T1000 (cell line): ENCODE results near the gene RBBP8.
"Not testable (repeated sequence)": the region's sequence is repeated elsewhere in the genome, so short reads cannot be mapped to it uniquely, and the experiment has no call there.

Experiments
- DNase-seq: peaks from one replicate; lab custom pipeline; 2025; ENCODE audit warnings: mixed read lengths; lab: John Stamatoyannopoulos, UW

The RBBP8 gene

GRCh38 chr18:22943847-22944246 lies 10.7 kb downstream of the RBBP8 start:
- DNase-seq: no peak

GRCh38 chr18:22946217-22946616 lies 13.1 kb downstream of the RBBP8 start:
- no peak for DNase-seq

- DNase-seq: no peak
Observed at GRCh38 chr18:22946846-22947245, 13.7 kb downstream of the RBBP8 start.

GRCh38 chr18:22951823-22952222 lies 18.7 kb downstream of the RBBP8 start:
- DNase-seq: no peak

GRCh38 chr18:22952525-22952924 lies 19.4 kb downstream of the RBBP8 start:
- DNase-seq: no peak

- DNase-seq: not testable (repeated sequence)
Observed at GRCh38 chr18:22953982-22954381, 20.9 kb downstream of the RBBP8 start.

- no peak for DNase-seq
Observed at GRCh38 chr18:22956226-22956625, 23.1 kb downstream of the RBBP8 start.

- no peak for DNase-seq
Observed at GRCh38 chr18:22961156-22961555, 28.0 kb downstream of the RBBP8 start.

- DNase-seq: no peak
Observed at GRCh38 chr18:22962004-22962403, 28.9 kb downstream of the RBBP8 start.

GRCh38 chr18:22964116-22964515 lies 31.0 kb downstream of the RBBP8 start:
- no peak for DNase-seq

GRCh38 chr18:22964722-22965121 lies 31.6 kb downstream of the RBBP8 start:
- no peak for DNase-seq

GRCh38 chr18:22971038-22971437 lies 37.9 kb downstream of the RBBP8 start:
- no peak for DNase-seq

GRCh38 chr18:22974001-22974400 lies 40.9 kb downstream of the RBBP8 start:
- no peak for DNase-seq

- no peak for DNase-seq
Observed at GRCh38 chr18:22974707-22975106, 41.6 kb downstream of the RBBP8 start.

GRCh38 chr18:22975508-22975907 lies 42.4 kb downstream of the RBBP8 start:
- no peak for DNase-seq

- no peak for DNase-seq
Observed at GRCh38 chr18:22977847-22978701, 44.9 kb downstream of the RBBP8 start.

GRCh38 chr18:22980394-22980793 lies 47.3 kb downstream of the RBBP8 start:
- DNase-seq: no peak

- DNase-seq: no peak
Observed at GRCh38 chr18:22981274-22982133, 48.4 kb downstream of the RBBP8 start.

GRCh38 chr18:22983175-22983574 lies 50.0 kb downstream of the RBBP8 start:
- DNase-seq: no peak

- DNase-seq: no peak
Observed at GRCh38 chr18:22985250-22985649, 52.1 kb downstream of the RBBP8 start.

- no peak for DNase-seq
Observed at GRCh38 chr18:22987547-22988189, 54.5 kb downstream of the RBBP8 start.

GRCh38 chr18:22988208-22988607 lies 55.1 kb downstream of the RBBP8 start:
- no peak for DNase-seq

- no peak for DNase-seq
Observed at GRCh38 chr18:22998344-22998743, 65.2 kb downstream of the RBBP8 start.
